ENCODE measurements around the gene HUS1. TPM values are rescaled to one million over a fixed set of nuclear protein-coding genes. Genes with fewer than 3 reads are reported as not detected.
"Not testable (repeated sequence)": the region's sequence is repeated elsewhere in the genome, so short reads cannot be mapped to it uniquely, and the experiment has no call there.

The HUS1 gene
- total RNA-seq, 1 donor from 2014 or later, result 29.6 TPM

DNA sequence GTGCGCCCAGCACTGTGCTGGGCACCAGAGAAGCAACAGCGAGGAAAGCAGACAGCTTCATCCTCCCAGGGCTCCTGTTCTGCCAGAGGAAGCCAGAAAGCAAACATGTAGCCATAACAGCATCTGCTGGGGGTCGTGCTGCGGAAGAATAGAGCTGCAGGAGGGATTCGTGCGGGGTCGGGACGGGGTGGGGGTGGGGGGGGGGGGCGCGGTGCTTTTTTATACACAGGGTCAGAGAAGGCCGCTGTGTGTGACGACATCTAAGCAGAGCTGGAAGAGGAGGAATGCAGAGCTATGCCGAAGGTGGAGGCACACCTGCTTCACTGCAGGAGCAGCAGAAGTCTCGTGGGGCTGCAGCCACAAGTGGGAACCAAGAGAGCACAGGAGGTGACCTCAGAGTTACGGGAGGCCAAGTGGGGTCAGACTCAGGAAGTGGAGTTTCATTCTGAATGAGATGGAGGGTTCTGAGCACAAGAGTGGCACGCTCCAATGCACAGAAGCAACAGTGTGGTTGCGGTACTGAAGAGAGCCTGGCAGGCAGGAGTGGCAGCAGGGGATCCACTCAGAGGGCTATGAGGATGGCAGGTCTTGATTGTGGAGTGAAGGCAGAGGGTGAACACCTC, 42.2 kb downstream of the HUS1 start:
- intact Hi-C loops (cut with DNase I), result no loop called here
- ATAC-seq, result no peak
- DNase-seq (ENCODE audit: missing footprints), result no peak

- ATAC-seq, result no peak
- DNase-seq (ENCODE audit: missing footprints), result no peak
- intact Hi-C loops (cut with DNase I), result no loop called here
Observed at GRCh38 chr7:47936323-47936722, 43.1 kb downstream of the HUS1 start.

GRCh38 chr7:47935336-47935735, 44.1 kb downstream of the HUS1 start:
- intact Hi-C loops (cut with DNase I), result no loop called here
- no peak for DNase-seq (ENCODE audit: missing footprints)
- ATAC-seq, result no peak

GRCh38 chr7:47934831-47935230, 44.6 kb downstream of the HUS1 start:
- intact Hi-C loops (cut with DNase I), result no loop called here
- DNase-seq (ENCODE audit: missing footprints) (no peak), ATAC-seq (no peak)

- DNase-seq (ENCODE audit: missing footprints), result no peak
- no peak for ATAC-seq
- intact Hi-C loops (cut with DNase I), result no loop called here
Observed at GRCh38 chr7:47933215-47933614, 46.2 kb downstream of the HUS1 start.

DNA sequence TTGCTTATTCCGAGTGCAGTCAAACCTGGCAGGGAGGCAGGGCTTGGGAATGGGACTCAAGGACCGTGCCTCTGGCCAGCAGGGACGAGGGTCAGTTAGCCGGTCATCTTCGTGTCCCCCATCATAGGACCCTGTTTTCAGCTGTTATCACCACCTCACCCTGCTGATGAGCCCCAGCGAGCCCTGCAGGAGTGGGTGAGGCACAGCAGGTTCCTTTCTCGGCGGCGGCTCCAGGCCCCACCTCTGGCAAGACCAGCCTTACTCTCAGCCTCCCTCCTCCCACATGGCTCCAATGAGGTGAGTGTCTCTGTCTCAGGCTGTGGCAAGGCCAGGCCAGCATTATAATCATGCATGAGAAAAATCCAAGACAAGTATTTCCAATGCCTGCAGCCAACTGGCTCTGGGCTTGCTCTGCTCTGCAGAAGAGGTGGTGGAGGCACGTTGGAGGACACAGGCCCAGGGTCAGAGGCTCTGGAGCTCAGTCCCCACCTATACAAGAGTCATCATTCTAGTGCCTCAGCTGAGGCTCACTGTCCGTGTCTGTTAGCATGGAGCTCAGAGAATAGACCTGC, 46.9 kb downstream of the HUS1 start:
- DNase-seq (ENCODE audit: missing footprints) (no peak), ATAC-seq (peak; percentile 37)
- intact Hi-C loops (cut with DNase I), result no loop called here

DNA sequence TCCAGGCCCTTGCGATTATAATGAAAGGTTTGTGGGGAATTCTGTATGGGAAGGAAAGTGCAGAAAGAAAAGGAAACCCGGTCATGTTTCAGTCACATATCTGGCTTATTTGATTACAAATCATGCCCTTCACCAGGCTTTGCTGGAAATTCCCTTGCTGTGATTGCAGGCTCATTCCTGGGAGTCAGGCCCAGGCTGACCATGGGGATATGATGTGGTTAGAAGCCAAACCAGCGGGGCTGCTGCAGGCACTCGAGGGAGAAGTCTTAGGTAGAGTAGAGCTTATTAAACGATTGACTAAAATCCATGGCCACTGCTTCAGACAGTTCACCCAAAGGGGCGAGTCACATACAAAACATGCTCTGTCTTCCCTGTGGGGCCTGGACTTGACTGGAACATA, 47.4 kb downstream of the HUS1 start:
- ATAC-seq (no peak), DNase-seq (ENCODE audit: missing footprints) (no peak)
- intact Hi-C loops (cut with DNase I), result no loop called here

DNA sequence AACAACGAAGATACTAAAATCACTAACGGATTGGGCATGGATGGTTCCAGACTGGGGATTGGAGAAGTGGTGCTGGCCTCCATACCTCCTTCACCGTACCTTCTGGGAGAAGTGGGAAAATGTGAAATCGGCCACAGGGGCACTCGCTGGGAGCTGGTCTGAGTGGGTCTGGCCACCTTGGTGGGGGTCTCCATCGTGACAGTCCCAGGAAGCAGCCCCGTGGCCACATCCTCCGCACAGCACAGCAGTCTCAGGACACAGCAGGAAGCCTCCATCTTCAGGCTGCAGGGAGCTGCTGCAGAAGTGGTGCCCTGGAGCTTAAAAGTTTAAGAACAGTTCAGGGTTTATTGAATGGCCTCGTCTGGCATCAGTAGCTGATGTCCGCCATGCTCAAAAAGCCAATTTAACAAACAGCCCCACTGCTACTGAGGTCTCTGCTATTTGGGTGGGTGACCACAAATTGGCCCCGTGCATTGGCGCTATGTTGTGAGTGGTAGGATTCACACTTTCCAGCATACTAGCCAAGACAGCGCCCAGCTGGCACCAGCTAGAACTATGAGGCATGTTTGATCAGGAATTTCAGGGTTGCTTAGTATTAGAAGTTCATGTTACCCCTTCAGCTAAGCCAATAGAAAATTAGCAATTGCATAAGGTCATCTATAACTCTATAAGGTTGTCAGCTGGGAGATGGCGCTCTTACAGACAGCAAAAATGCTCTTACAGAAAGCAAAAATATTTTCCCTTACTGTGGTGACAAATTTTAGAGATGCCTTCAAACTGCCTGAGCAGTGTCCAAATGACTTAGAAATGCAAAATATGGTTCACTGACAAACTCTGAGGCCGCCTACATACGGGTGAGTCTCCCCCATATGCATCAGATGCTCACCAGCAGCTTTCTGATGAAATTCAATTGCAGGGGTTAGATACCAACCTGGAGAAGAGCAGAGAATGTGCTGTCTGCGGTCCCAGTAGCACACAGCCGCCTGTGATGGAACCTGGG, 48.1 kb downstream of the HUS1 start:
- intact Hi-C loops (cut with DNase I), result no loop called here
- ATAC-seq, result no peak
- no peak for DNase-seq (ENCODE audit: missing footprints)

DNA sequence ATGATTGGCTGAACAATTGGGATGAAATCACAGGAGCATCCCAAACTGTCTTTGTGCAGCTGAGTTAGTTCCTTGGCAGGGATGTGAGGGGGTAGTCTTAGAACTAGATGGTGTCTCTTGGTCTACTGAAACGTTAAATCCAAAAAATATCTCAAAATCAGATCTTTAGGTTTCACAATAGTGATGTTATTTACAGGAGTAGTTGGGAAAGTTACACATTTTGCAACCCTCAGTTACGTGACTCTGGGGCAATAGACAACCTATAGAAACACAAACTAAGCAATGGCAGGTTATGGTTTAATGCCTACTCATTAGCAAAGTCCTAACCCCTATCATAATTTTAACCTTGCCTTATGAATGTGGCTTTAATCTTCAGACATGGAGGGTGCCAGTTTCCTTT, 55.1 kb downstream of the HUS1 start:
- ATAC-seq (no peak), DNase-seq (ENCODE audit: missing footprints) (no peak)
- intact Hi-C loops (cut with DNase I), result no loop called here

DNA sequence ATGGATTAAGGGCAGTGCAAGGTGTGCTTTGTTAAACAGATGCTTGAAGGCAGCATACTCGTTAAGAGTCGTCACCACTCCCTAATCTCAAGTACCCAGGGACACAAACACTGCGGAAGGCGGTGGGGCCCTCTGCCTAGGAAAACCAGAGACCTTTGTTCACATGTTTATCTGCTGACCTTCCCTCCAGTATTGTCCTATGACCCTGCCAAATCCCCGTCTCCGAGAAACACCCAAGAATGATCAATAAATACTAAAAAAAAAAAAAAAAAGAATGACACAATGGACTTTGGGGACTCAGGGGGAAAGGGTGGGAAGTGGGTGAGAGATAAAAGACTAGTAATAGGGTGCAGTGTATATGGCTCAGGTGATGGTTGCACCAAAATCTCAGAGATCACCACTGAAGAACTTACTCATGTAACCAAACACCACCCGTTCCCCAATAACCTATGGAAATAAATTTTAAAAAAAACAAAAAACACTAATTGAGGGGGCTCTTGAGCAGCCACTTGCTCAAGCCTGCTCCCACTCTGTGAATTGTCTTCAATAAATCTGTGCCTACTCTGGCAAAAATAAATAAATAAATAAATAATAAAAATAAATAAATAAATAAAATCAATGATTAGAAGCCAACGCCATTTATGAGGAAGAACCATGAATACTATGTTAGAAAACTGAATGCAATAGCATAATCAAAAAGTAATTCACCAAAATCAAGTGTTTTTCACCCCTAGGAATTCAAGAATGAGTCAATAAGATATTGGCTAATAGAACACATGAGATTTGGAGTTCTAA, 56.1 kb downstream of the HUS1 start:
- intact Hi-C loops (cut with DNase I); ATAC-seq; DNase-seq (ENCODE audit: missing footprints): not testable (repeated sequence)

DNA sequence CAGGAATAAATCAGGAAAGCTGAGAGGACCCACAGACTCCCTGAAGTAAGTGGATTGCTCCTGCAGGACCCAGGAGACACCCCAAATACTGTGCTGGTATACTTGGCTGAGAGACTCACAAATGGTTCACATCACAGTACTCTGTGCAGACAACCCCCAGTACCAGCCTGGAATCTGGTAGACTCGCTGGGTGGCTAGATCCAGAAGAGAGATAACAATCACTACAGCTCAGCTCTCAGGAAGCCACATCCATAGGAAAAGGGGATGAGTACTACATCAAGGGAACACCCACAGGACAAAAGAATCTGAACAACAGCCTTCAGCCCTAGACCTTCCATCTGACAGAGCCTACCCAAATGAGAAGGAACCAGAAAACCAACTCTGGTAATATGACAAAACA, 62.9 kb downstream of the HUS1 start:
- intact Hi-C loops (cut with DNase I); DNase-seq (ENCODE audit: missing footprints); ATAC-seq: not testable (repeated sequence)

DNA sequence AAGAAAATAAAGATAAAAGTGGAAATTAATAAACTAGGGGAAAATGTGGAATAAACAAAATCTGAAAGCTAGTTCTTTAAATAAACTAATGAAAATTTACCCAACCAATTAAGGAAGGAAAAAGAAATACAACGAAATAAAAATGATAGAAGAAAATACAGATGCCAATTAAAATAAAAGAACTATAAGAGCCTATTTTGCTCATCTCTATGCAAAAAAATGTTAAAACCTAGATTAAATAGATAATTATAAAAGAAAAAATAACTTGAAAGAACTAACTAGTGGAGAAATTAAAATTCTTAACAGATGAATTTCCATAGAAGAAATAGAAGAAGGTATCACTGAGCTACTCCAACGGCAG, 63.8 kb downstream of the HUS1 start:
- ATAC-seq, result no peak

GRCh38 chr7:47914717-47915615, 64.4 kb downstream of the HUS1 start:
- DNase-seq (ENCODE audit: missing footprints) (no peak), ATAC-seq (no peak)
- intact Hi-C loops (cut with DNase I), result no loop called here

More for the DNA sequence above, 63.8 kb downstream of the HUS1 start:
- intact Hi-C loops (cut with DNase I), result no loop called here
- no peak for DNase-seq (ENCODE audit: missing footprints)

Other genes starting within 250 kb of the HUS1 start
- gene PKD1L1, start 31.1 kb downstream of the HUS1 start, total RNA-seq, result 1.3 TPM
- not detected for gene SUN3, start 49.5 kb upstream of the HUS1 start, total RNA-seq
- not detected for gene C7orf57, start 55.9 kb upstream of the HUS1 start, total RNA-seq
- 20.9 TPM for gene UPP1, start 109.7 kb upstream of the HUS1 start, total RNA-seq
- not detected for gene ABCA13, start 191.8 kb upstream of the HUS1 start, total RNA-seq